ENCODE measurements around the gene PAPLN.

PAPLN gene

DNA sequence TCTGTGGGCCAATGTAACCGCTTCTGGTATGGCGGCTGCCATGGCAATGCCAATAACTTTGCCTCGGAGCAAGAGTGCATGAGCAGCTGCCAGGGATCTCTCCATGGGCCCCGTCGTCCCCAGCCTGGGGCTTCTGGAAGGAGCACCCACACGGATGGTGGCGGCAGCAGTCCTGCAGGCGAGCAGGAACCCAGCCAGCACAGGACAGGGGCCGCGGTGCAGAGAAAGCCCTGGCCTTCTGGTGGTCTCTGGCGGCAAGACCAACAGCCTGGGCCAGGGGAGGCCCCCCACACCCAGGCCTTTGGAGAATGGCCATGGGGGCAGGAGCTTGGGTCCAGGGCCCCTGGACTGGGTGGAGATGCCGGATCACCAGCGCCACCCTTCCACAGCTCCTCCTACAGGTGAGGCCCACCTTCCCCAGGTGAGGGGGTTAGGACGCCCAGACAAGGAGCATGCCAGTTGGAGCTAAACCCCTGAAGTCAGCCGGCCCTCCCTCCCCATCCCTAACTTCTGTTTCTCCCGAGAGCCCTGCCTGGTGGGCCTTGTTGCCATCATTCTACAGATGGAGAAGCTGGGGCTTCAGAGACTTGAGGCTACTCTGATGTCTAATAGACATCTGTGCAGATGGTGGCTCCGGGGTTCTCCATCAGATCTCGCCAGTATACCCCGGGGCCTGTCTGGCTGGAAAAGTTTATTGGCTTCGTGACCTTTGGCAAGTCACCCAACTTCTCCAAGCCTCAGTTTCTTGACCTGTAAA lies 25.3 kb downstream of the PAPLN start:
- DNase-seq: no peak

DNA sequence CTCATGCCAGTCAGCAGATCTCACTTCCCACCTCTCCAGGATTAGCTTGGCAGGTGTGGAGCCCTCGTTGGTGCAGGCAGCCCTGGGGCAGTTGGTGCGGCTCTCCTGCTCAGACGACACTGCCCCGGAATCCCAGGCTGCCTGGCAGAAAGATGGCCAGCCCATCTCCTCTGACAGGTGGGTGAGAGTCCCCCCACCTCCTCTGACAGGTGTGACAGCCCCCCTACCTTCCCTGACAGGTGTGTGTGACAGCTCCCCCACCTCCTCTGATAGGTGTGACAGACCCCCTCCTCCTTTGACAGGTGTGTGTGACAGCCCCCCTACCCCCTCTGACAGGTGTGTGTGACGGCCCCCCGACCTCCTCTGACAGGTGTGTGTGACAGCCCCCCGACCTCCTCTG lies 26.3 kb downstream of the PAPLN start:
- no peak for DNase-seq

- DNase-seq: no peak
Observed at GRCh38 chr14:73264080-73264884, 27.0 kb downstream of the PAPLN start.

DNA sequence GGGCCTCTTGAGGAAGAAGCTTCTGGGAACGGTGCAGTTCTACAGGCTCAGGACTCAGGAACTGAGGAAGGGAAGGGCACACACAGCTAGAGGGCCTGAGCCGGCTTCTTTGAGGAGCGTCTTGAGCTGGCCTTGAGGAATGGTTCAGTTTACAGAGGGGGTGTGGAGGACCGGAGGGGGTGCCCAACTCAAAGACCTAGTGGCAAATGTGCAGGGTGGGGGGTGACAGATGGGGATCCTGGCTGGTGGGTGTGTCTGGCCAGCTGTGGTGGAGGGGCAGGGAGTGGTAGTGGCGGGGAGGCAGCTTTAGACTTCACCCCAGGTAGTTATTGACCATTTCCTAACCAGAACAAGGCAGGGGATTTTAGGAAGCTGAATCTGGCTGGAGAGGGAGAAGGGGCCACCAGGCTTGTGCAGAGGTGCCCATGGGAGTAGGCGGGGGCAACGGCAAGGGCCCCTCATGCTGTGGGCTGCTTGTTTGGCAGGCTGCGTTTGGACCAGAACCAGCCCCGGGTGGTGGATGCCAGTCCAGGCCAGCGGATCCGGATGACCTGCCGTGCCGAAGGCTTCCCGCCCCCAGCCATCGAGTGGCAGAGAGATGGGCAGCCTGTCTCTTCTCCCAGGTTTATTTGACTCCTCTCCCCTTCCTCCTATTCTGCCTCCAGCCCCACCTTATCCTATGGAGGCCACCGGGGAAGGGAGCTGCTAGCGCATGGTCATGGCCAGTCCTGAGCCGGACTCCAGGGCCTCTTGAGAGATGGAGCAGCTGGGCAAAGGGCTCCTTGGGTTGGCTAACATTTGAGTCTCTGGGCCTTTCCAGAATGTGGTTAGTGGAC lies 27.8 kb downstream of the PAPLN start:
- no peak for DNase-seq

- DNase-seq: no peak
Observed at GRCh38 chr14:73265721-73266046, 28.4 kb downstream of the PAPLN start.

GRCh38 chr14:73266317-73266716 lies 29.0 kb downstream of the PAPLN start:
- no peak for DNase-seq

DNA sequence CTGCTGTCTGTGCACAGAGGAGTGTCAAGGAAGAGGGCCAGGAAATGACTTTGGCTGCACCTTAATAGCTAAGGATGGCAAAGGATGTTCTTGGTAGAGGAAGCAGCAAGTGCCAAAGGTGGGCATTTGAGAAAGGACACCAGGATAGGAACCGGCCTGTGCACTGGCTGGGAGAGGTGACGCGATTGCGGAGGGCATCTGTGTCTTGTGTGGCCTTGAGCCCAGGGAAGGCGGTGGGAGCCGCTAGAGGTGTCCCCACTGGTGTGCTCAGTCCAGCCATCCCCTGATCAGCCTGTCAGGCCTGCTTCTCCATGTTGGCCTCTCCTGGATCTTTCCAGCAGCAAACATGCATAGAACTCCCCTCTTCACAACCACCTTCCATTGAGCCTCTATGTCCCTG lies 30.2 kb downstream of the PAPLN start:
- no peak for DNase-seq

GRCh38 chr14:73269729-73270531 lies 32.6 kb downstream of the PAPLN start:
- no peak for DNase-seq

GRCh38 chr14:73272393-73272792 lies 35.1 kb downstream of the PAPLN start:
- DNase-seq: no peak

DNA sequence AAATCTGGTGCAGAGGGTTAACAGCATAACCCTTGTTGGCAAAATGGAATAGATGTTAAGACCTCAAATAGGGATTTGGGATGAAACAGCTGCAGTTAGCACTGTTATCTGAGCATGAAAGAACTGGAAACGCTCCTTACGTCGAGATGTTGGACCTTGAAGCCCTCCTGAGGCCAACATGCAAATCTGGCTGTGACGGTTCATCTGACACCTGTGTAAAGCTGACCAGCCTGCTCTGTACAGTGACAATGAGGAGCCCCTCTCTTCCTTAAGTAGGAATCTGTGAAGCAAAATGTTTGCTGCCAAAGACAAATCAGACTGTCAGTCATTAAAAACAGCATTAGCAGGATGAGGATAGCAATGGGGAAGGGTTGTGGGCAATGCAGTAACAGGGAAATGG lies 36.5 kb downstream of the PAPLN start:
- no peak for DNase-seq

GRCh38 chr14:73276836-73277235 lies 39.5 kb downstream of the PAPLN start:
- no peak for DNase-seq

DNA sequence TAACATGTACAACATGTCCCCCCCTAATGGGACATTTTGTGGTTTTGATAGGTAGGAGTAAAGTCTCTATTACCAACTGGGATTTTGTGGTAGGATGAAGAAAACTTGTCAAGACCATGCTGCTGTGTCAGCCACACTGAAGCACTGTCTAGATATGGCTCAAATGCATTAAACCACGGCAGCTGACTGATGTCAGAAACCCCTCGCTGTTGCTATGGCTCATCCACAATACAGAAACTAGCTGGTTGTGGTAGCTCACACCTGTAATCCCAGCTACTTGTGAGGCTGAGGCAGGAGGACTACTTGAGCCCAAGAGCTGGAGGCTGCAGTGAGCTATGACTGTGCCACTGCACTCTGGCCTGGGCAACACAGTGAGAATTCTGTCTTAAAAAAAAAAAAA lies 40.1 kb downstream of the PAPLN start:
- no peak for DNase-seq

GRCh38 chr14:73280903-73281302 lies 43.6 kb downstream of the PAPLN start:
- no peak for DNase-seq

- no peak for DNase-seq
Observed at GRCh38 chr14:73283608-73284379, 46.5 kb downstream of the PAPLN start.

- DNase-seq: no peak
Observed at GRCh38 chr14:73285979-73286378, 48.7 kb downstream of the PAPLN start.

- no peak for DNase-seq
Observed at GRCh38 chr14:73286598-73286997, 49.3 kb downstream of the PAPLN start.

GRCh38 chr14:73287071-73287470 lies 49.8 kb downstream of the PAPLN start:
- DNase-seq: no peak

DNA sequence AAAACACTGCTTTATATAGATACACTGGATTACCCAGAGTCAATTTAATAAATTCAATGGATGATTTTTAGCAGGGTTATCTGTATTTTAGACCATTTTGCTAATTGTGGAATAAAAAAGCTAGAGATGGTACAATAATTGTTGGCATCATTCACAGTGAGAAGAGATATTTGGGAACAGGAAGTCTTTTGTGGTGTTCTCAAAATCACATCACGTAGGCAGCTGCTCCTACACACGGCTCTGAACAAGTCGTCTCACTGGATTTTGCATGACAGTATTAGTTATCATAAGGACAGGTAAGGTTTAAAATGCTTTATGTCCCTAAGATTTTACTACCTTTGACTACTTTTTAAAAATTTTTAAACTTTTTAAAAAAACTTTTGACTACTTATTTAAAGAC lies 52.0 kb downstream of the PAPLN start:
- no peak for DNase-seq

GRCh38 chr14:73289729-73290128 lies 52.4 kb downstream of the PAPLN start:
- DNase-seq: no peak

DNA sequence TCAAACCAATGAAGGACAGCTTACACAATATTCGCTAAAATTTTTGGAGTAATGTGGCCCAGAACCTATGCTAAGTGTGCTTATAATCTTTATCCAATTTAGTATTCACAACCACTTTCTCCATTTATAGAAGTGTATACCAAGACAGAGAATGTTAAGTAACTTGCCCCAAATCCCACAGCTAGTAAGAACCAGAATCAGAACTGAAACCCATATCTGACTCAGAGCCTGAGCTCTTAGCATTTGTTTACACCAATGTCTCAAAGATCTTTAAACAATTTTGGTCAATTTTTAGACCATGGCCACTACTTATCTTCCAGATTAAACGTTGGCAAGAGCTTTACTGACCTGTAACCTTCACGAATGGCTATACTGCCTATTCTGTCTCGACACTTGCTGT lies 53.0 kb downstream of the PAPLN start:
- no peak for DNase-seq

GRCh38 chr14:73293782-73294781 lies 56.8 kb downstream of the PAPLN start:
- DNase-seq: no peak
